GM06990 (cell line): ENCODE results near the gene GFER.

Experiments used
- DNase-seq: peaks from one replicate; pipeline ENCODE4 v3.0.0-alpha.2; 2011; ENCODE audit not compliant: insufficient read length; ENCODE audit errors: extremely low read depth
- H3K27me3 ChIP-seq: replicated peaks from 2 replicates; pipeline ENCODE4 v1.6.0; 2011; ENCODE audit warnings: low read length; ENCODE audit not compliant: control insufficient read depth, insufficient read depth
- H3K36me3 ChIP-seq: 2 replicates; pipeline ENCODE4 v1.5.1; 2011; ENCODE audit warnings: low read length; ENCODE audit not compliant: control insufficient read depth, insufficient read depth
- H3K4me3 ChIP-seq: replicated peaks from 2 replicates; pipeline ENCODE4 v1.5.1; 2011; ENCODE audit warnings: low read depth, mild to moderate bottlenecking, control low read depth, low read length
- TF ChIP-seq, protein P1 (sequence below): IDR thresholded peaks from 2 replicates; pipeline ENCODE4 v1.5.1; 2011; ENCODE audit warnings: low read length, control low read depth, mild to moderate bottlenecking, inconsistent platforms; ENCODE audit not compliant: insufficient read depth, poor library complexity, severe bottlenecking

The GFER gene

DNA sequence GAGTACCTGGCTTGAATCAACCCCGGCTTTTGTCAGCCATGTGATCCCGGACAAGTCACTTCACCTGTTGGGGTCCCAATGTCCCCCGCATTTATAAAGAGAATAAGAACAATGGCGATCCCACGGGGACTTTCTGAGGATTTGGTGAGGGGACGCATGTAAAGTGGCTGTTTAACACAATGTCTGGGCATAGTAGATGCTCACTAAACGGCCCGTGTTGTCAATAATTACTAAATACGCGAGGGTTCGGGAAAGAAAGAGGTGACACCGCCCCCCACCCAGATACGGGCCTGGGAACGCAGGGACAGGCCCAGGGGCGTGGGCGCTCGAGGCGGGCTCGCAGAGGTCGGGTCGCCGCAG is 7.6 kb downstream of the GFER start:
- H3K4me3 ChIP-seq, result peak overlapping the region; percentile 27

GRCh38 chr16:1991948-1992703 is 8.1 kb downstream of the GFER start:
- Histone ChIP-seq H3K27me3 (no peaks in the 10 kb centered on the region), H3K4me3 (peak overlapping the region; percentile 27), H3K36me3 (peaks cover 3% of the 10 kb centered on the region)
- peak; percentile 92 for DNase-seq
- TF ChIP-seq, protein P1, sequence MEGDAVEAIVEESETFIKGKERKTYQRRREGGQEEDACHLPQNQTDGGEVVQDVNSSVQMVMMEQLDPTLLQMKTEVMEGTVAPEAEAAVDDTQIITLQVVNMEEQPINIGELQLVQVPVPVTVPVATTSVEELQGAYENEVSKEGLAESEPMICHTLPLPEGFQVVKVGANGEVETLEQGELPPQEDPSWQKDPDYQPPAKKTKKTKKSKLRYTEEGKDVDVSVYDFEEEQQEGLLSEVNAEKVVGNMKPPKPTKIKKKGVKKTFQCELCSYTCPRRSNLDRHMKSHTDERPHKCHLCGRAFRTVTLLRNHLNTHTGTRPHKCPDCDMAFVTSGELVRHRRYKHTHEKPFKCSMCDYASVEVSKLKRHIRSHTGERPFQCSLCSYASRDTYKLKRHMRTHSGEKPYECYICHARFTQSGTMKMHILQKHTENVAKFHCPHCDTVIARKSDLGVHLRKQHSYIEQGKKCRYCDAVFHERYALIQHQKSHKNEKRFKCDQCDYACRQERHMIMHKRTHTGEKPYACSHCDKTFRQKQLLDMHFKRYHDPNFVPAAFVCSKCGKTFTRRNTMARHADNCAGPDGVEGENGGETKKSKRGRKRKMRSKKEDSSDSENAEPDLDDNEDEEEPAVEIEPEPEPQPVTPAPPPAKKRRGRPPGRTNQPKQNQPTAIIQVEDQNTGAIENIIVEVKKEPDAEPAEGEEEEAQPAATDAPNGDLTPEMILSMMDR, result no peak

More for the DNA sequence above, 7.6 kb downstream of the GFER start:
- TF ChIP-seq, protein P1, result no peak
- H3K36me3 ChIP-seq, result peaks cover 2% of the 10 kb centered on the region
- no peak for DNase-seq
- no peaks in the 10 kb centered on the region for H3K27me3 ChIP-seq

DNA sequence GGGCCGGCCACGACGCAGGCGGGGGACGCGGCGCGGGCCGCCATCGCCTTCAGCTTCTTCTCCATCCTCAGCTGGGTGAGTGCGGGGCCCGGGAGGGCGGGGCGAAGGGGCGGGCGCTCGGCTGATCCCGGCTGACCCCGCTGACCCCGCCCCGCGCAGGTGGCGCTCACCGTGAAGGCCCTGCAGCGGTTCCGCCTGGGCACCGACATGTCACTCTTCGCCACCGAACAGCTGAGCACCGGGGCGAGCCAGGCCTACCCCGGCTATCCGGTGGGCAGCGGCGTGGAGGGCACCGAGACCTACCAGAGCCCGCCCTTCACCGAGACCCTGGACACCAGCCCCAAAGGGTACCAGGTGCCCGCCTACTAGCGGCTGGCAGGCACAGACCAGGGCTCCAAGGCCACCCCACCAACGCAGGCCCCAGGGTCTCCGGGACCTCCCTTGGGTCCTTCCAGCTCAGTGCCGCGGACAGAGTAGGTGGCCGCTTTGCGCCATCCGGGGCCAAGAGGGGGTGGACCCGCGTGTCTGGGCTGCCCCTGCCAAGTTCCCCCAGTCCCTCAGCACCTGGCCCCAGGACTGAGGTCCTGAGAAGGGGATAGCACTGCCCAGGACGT is 8.8 kb downstream of the GFER start:
- Histone ChIP-seq H3K36me3 (peaks cover 4% of the 10 kb centered on the region), H3K27me3 (no peaks in the 10 kb centered on the region), H3K4me3 (no peak overlapping the region)
- TF ChIP-seq, protein P1, result no peak
- DNase-seq, result peak; percentile 26

- peaks cover 7% of the 10 kb centered on the region for H3K36me3 ChIP-seq
- no peak overlapping the region for H3K4me3 ChIP-seq
- peak; percentile 22 for DNase-seq
- no peaks in the 10 kb centered on the region for H3K27me3 ChIP-seq
- TF ChIP-seq, protein P1, result no peak
Measured at GRCh38 chr16:1993731-1994131, 9.7 kb downstream of the GFER start.

DNA sequence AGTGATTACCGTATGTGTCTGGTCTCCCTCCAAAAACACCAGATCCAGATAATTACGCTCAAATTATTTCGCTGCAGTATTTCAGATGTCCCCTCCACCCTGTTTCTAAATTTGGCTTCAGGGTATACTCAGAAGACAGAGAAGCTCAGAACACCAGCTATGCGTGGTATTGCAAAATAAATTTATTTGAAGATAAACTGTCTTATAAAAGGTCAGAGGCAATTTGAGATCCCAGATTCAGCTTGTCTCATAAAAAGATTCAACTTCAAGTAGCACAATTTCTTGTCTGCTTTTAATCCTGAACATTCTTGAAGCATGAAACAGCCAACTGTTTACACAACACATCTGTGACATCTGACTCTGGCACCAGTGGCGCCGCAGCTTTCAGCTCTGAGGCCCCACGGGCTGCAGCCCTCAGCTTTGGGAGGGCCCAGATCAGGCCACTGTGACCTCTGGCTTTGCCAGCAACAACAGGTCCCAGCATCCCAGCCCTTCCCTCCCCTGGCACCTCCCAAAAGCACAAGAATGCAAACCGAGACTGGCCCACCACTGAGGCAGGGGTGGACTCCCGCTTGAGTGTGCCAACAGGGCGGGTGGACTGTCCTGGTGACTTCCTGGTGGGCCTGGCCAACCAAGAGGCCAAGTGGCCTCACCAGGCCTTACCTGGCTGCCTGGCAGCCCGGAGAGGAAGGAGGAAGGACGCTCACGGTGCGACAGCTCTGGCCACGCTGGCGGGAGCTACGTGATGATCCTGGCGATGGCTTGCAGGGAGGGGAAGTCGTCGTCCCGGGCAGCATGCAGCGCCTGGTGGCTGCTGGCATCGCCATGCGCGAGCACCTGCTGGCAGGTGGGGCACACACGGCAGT is 13.7 kb downstream of the GFER start:
- Histone ChIP-seq H3K27me3 (no peaks in the 10 kb centered on the region), H3K36me3 (peaks cover 38% of the 10 kb centered on the region), H3K4me3 (no peak overlapping the region)
- TF ChIP-seq, protein P1, result no peak
- no peak for DNase-seq
